H1 (cell line): ENCODE measurements around the gene DNAAF5. TPM values are rescaled to one million over a fixed set of nuclear protein-coding genes. Genes with fewer than 3 reads are reported as not detected.

Experiments used
- CTCF ChIA-PET: fragments of 300-600 bp; sonication (Branson Sonifier 250); formaldehyde crosslinking; loops from one replicate; lab custom pipeline; 2021; ENCODE audit not compliant: partially characterized antibody; lab: Charles Lee
- POLR2A ChIA-PET: fragments of 300-600 bp; sonication (Branson Sonifier 250); formaldehyde crosslinking; loops from one replicate; lab custom pipeline; 2021; ENCODE audit warnings: inconsistent platforms; ENCODE audit not compliant: partially characterized antibody; lab: Charles Lee
- DNase-seq, 2 experiments: peaks; one replicate each; pipeline versions ENCODE4 v3.0.0 to v3.0.0-alpha.2; 2010 to 2022; ENCODE audit warnings: low spot score in 2 of 2, low read depth in 1 of 2, mixed read lengths in 1 of 2
- FAIRE-seq: peaks from 2 replicates; lab custom pipeline; 2011; peaks lifted over from hg19 to GRCh38; lab: Jason Lieb, UNC
- H2AFZ ChIP-seq: 2 replicates; pipeline ENCODE4 v1.8.1; 2012; ENCODE audit warnings: low read length, inconsistent platforms
- H2AK5ac ChIP-seq: 2 replicates; pipeline ENCODE4 v1.6.1; 2013; ENCODE audit warnings: low read depth, low read length
- H2BK120ac ChIP-seq: replicated peaks from 2 replicates; pipeline ENCODE3; 2013; ENCODE audit warnings: low read depth, low read length, inconsistent platforms
- H2BK12ac ChIP-seq: 2 replicates; pipeline ENCODE4 v1.6.1; 2013; ENCODE audit warnings: low read depth, low read length
- H2BK15ac ChIP-seq: 2 replicates; pipeline ENCODE4 v1.6.1; 2013; ENCODE audit warnings: low read length
- H2BK20ac ChIP-seq: 2 replicates; pipeline ENCODE4 v1.6.1; 2013; ENCODE audit warnings: low read length
- H2BK5ac ChIP-seq: 2 replicates; pipeline ENCODE4 v1.6.1; 2013; ENCODE audit warnings: low read depth, low read length
- H3K14ac ChIP-seq: 2 replicates; pipeline ENCODE4 v1.6.1; 2013; ENCODE audit warnings: inconsistent platforms; ENCODE audit not compliant: insufficient read length
- H3K18ac ChIP-seq: 2 replicates; pipeline ENCODE4 v1.6.1; 2013; ENCODE audit warnings: low read length; ENCODE audit errors: extremely low read depth
- H3K23ac ChIP-seq: 2 replicates; pipeline ENCODE4 v1.6.1; 2013; ENCODE audit warnings: inconsistent platforms; ENCODE audit not compliant: insufficient read length
- H3K23me2 ChIP-seq: 2 replicates; pipeline ENCODE4 v1.6.1; 2013; ENCODE audit warnings: low read depth, low read length
- H3K27ac ChIP-seq: 2 replicates; pipeline ENCODE4 v1.6.1; 2011; ENCODE audit warnings: low read depth, low read length, inconsistent platforms
- H3K27me3 ChIP-seq, 4 experiments: replicated peaks in 1 of 4; 1 replicate in 1 of 4; 2 replicates in 3 of 4; pipeline versions ENCODE4 v1.6.1 to v1.8.1; 2011 to 2013; ENCODE audit warnings: low read length in 3 of 4, mild to moderate bottlenecking in 3 of 4, inconsistent platforms in 2 of 4, mixed read lengths in 2 of 4, moderate library complexity in 1 of 4; ENCODE audit not compliant: control insufficient read depth in 3 of 4, insufficient read depth in 3 of 4; ENCODE audit errors: extremely low read depth in 1 of 4
- H3K36me3 ChIP-seq, 4 experiments: 2 replicates each; pipeline versions ENCODE4 v1.6.1 to v1.8.1; 2011 to 2013; ENCODE audit warnings: mild to moderate bottlenecking in 4 of 4, low read length in 3 of 4, moderate library complexity in 2 of 4, control low read depth in 1 of 4, inconsistent platforms in 1 of 4; ENCODE audit not compliant: insufficient read depth in 4 of 4, control insufficient read depth in 2 of 4
- H3K4ac ChIP-seq: replicated peaks from 2 replicates; pipeline ENCODE3; 2013; ENCODE audit warnings: low read length, low read depth, mixed read lengths, inconsistent platforms; ENCODE audit not compliant: insufficient read length
- H3K4me1 ChIP-seq, 4 experiments: replicated peaks in 1 of 4; 1 replicate in 1 of 4; 2 replicates in 3 of 4; pipeline versions ENCODE4 v1.6.1 to v1.8.1; 2011 to 2013; ENCODE audit warnings: low read length in 3 of 4, inconsistent platforms in 2 of 4, mixed read lengths in 1 of 4; ENCODE audit not compliant: insufficient read depth in 4 of 4, control insufficient read depth in 3 of 4
- H3K4me2 ChIP-seq, 2 experiments: 2 replicates each; pipeline versions ENCODE4 v1.6.1 to v1.8.1; 2011 to 2013; ENCODE audit warnings: low read depth in 2 of 2, low read length in 2 of 2, control low read depth in 1 of 2, inconsistent platforms in 1 of 2, mild to moderate bottlenecking in 1 of 2; ENCODE audit not compliant: insufficient read depth in 1 of 2
- H3K4me3 ChIP-seq, 4 experiments: fragments of 200-600, 300-600 bp in 1 of 4; sonication (generic), shearing (Covaris generic), sonication (Bioruptor Twin) in 1 of 4; 2 replicates each; pipeline versions ENCODE4 v1.5.1 to v1.8.1; 2011 to 2016; ENCODE audit warnings: low read length in 4 of 4, low read depth in 3 of 4, control low read depth in 2 of 4, inconsistent platforms in 2 of 4, mild to moderate bottlenecking in 2 of 4, mixed read lengths in 1 of 4, moderate library complexity in 1 of 4; ENCODE audit not compliant: insufficient read depth in 2 of 4; ENCODE audit errors: extremely low read depth in 1 of 4
- H3K56ac ChIP-seq: replicated peaks from 2 replicates; pipeline ENCODE3; 2013; ENCODE audit warnings: low read depth, mild to moderate bottlenecking, mixed read lengths, low read length, inconsistent platforms; ENCODE audit not compliant: insufficient read length
- H3K79me1 ChIP-seq: 2 replicates; pipeline ENCODE4 v1.6.1; 2013; ENCODE audit warnings: low read depth, low read length, control low read depth
- H3K79me2 ChIP-seq, 2 experiments: 2 replicates each; pipeline versions ENCODE4 v1.6.1 to v1.8.1; 2012 to 2013; ENCODE audit warnings: low read length in 2 of 2, mild to moderate bottlenecking in 2 of 2, inconsistent platforms in 1 of 2; ENCODE audit not compliant: insufficient read depth in 2 of 2, control insufficient read depth in 1 of 2
- H3K9ac ChIP-seq, 4 experiments: replicated peaks in 1 of 4; 1 replicate in 1 of 4; 2 replicates in 3 of 4; pipeline versions ENCODE4 v1.6.1 to v1.8.1; 2011 to 2013; ENCODE audit warnings: low read depth in 3 of 4, low read length in 3 of 4, control low read depth in 2 of 4, mild to moderate bottlenecking in 2 of 4, moderate library complexity in 2 of 4, inconsistent platforms in 1 of 4; ENCODE audit errors: extremely low read depth in 1 of 4
- H3K9me3 ChIP-seq, 2 experiments: 2 replicates each; pipeline versions ENCODE4 v1.6.1 to v1.8.1; 2012 to 2013; ENCODE audit warnings: mild to moderate bottlenecking in 2 of 2, moderate library complexity in 2 of 2, control low read depth in 1 of 2, inconsistent platforms in 1 of 2, low read depth in 1 of 2, low read length in 1 of 2, mixed read lengths in 1 of 2; ENCODE audit not compliant: insufficient read depth in 2 of 2
- H4K20me1 ChIP-seq, 2 experiments: replicated peaks in 1 of 2; 2 replicates each; pipeline versions ENCODE3 to v1.8.1; 2011 to 2013; ENCODE audit warnings: inconsistent platforms in 2 of 2, low read length in 2 of 2, mild to moderate bottlenecking in 1 of 2; ENCODE audit not compliant: insufficient read depth in 2 of 2, control insufficient read depth in 1 of 2
- H4K5ac ChIP-seq: 2 replicates; pipeline ENCODE4 v1.6.1; 2013; ENCODE audit warnings: low read length, low read depth, mixed read lengths, inconsistent platforms; ENCODE audit not compliant: insufficient read length
- H4K8ac ChIP-seq: 2 replicates; pipeline ENCODE4 v1.8.0; 2013; ENCODE audit warnings: mild to moderate bottlenecking, moderate library complexity, low read length, inconsistent platforms; ENCODE audit not compliant: insufficient read depth; ENCODE audit errors: extremely low read depth
- H4K91ac ChIP-seq: replicated peaks from 2 replicates; pipeline ENCODE3; 2013; ENCODE audit warnings: low read length, mixed read lengths, inconsistent platforms; ENCODE audit not compliant: insufficient read length
- BCL11A ChIP-seq, 2 experiments: IDR thresholded peaks; one replicate each; pipeline ENCODE4 v1.6.1; 2011; ENCODE audit warnings: low read depth in 2 of 2, low read length in 2 of 2, mild to moderate bottlenecking in 2 of 2
- FOSL1 ChIP-seq: IDR thresholded peaks from 2 replicates; pipeline ENCODE4 v1.6.1; 2011; ENCODE audit warnings: mild to moderate bottlenecking, low read depth, low read length, moderate library complexity; ENCODE audit not compliant: insufficient read depth
- HDAC2 ChIP-seq, 2 experiments: fragments of 300-600 bp in 1 of 2; sonication (generic) in 1 of 2; IDR thresholded peaks; 2 replicates each; pipeline ENCODE4 v1.6.1; 2011 to 2012; ENCODE audit warnings: low read depth in 2 of 2, low read length in 2 of 2, mild to moderate bottlenecking in 2 of 2, moderate library complexity in 2 of 2, borderline replicate concordance in 1 of 2, inconsistent platforms in 1 of 2
- HDAC6 ChIP-seq: IDR thresholded peaks from one replicate; pipeline ENCODE4 v1.7.1; 2012; ENCODE audit warnings: low read depth, mild to moderate bottlenecking, inconsistent platforms, low read length, moderate library complexity
- JUND ChIP-seq: IDR thresholded peaks from 2 replicates; pipeline ENCODE4 v1.6.1; 2011; ENCODE audit warnings: mild to moderate bottlenecking, improper control_type of control experiment, low read length
- POU5F1 ChIP-seq: IDR thresholded peaks from 2 replicates; pipeline ENCODE4 v1.6.1; 2011; ENCODE audit warnings: low read depth, mild to moderate bottlenecking, low read length, moderate library complexity
- RAD21 ChIP-seq, 2 experiments: IDR thresholded peaks in 1 of 2; conservative IDR thresholded peaks in 1 of 2; 2 replicates each; pipeline ENCODE4 v1.6.1; 2011; ENCODE audit warnings: low read depth in 2 of 2, low read length in 2 of 2, improper control_type of control experiment in 1 of 2, inconsistent platforms in 1 of 2, mild to moderate bottlenecking in 1 of 2, moderate library complexity in 1 of 2
- RBBP5 ChIP-seq: IDR thresholded peaks from 2 replicates; pipeline ENCODE4 v1.7.1; 2012; ENCODE audit warnings: low read depth, mild to moderate bottlenecking, inconsistent platforms, low read length, moderate library complexity, borderline replicate concordance
- SIX5 ChIP-seq: IDR thresholded peaks from 2 replicates; pipeline ENCODE4 v1.6.1; 2011; ENCODE audit warnings: mild to moderate bottlenecking, low read depth, low read length
- ZNF274 ChIP-seq: IDR thresholded peaks from 2 replicates; pipeline ENCODE4 v1.7.0; 2012; ENCODE audit warnings: low read length, borderline replicate concordance; ENCODE audit errors: extremely low read depth
- WGBS, 2 experiments: shearing (Covaris generic) in 1 of 2; methylation state at CpG; one replicate each; pipeline versions ENCODE4 v1.1.6 to v1.1.7; 2013 to 2015; ENCODE audit warnings: low lambda C conversion rate in 2 of 2, mixed read lengths in 2 of 2, inconsistent platforms in 1 of 2, low coverage in 1 of 2, missing lambda C conversion rate in 1 of 2; ENCODE audit not compliant: insufficient replicate concordance in 2 of 2, insufficient coverage in 1 of 2, insufficient read length in 1 of 2; ENCODE audit errors: extremely low coverage in 1 of 2, missing lambda C conversion rate in 1 of 2; 5-methylcytosine and 5-hydroxymethylcytosine counted together
- polyA plus RNA-seq, 7 experiments: library from polyadenylated mRNA; depleted of rRNA in 3 of 7; stranded (reverse) in 5 of 7; unstranded in 2 of 7; fragments of >200 nt in 5 of 7; fragments of 200-250 nt in 2 of 7; gene quantifications; 1 replicate in 5 of 7; 2 replicates in 1 of 7; 4 replicates in 1 of 7; pipeline versions ENCODE4 v1.2.1 to v1.2.3, GENCODE V29; 2011 to 2013; ENCODE audit warnings: missing spikeins in 2 of 7, mixed read lengths in 2 of 7
- total RNA-seq: library from RNA; stranded (reverse); fragmentation: NEBNext Ultra II Directional; extraction: Animal tissue kit (Norgen Biotek cat#: 25700); gene quantifications from 2 replicates; pipeline ENCODE4 v1.2.1, GENCODE V29; 2021
- TF ChIP-seq, protein P1 (sequence below): IDR thresholded peaks from 2 replicates; pipeline ENCODE4 v1.6.1; 2011; ENCODE audit warnings: low read length, improper control_type of control experiment
- TF ChIP-seq, protein P2 (sequence below): IDR thresholded peaks from 2 replicates; pipeline ENCODE4 v1.6.1; 2011; ENCODE audit warnings: low read depth, mild to moderate bottlenecking, low read length; ENCODE audit not compliant: insufficient read depth

The DNAAF5 gene
- total and polyA plus RNA-seq, 2 of the 8 experiments (the other 6 are each of a cell fraction or from before 2014, with no cell fraction given) = 55.1 to 95.9 TPM

DNA sequence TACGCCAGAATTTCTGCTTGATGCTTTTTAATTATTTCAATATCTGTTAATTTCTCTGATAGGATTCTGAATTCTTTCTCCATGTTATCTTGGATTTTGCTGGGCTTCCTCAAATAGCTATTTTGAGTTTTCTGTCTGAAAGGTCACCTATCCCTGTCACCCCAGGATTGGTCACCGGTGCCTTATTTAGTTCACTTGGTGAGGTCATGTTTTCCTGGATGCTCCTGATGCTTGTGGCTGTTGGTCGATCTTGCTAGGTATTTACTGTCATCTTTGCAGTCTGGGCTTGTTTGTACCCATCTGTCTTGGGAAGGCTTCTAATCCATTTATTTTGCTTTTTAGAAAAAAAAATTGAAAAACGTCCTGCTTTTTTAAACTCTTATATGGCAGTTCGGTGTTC lies 11.7 kb downstream of the DNAAF5 start:
- no peaks in the 10 kb centered on the region for H3K4me1 ChIP-seq
- no peaks in the 10 kb centered on the region for H3K23me2 ChIP-seq
- H4K8ac ChIP-seq = no peak overlapping the region
- H3K36me3 ChIP-seq = peaks cover 3 to 14% (median 6%) of the 10 kb centered on the region in 4 experiments; a peak in 6 of 8 replicates
- H3K9ac ChIP-seq = no peak overlapping the region
- H3K9me3 ChIP-seq = peaks cover 9 to 16% of the 10 kb centered on the region in 2 experiments; a peak in 3 of 4 replicates
- peaks cover 13 to 61% of the 10 kb centered on the region in 2 experiments for H3K79me2 ChIP-seq
- POLR2A ChIA-PET = no interaction called here
- no peak overlapping the region for H2BK120ac ChIP-seq
- no peak overlapping the region for H2BK12ac ChIP-seq
- no peak overlapping the region for H3K4ac ChIP-seq
- no peak overlapping the region for H3K18ac ChIP-seq
- 85% methylated on average over 5 of the region's 5 CpGs; no CpG with 5 or more reads in 1 of the 2 experiments for WGBS, 2 experiments
- H2BK15ac ChIP-seq = no peak overlapping the region
- no peak overlapping the region for H2AFZ ChIP-seq
- H3K23ac ChIP-seq = no peak overlapping the region
- H3K14ac ChIP-seq = no peak overlapping the region
- H3K27ac ChIP-seq = no peak overlapping the region
- H3K4me3 ChIP-seq = no peak overlapping the region
- CTCF ChIA-PET = interaction anchor here (0.7 to 1.3 kb wide), 2 partner anchors 31 to 48 kb away, joined by 3 read pairs; no protein-coding TSS in a partner anchor
- H2BK5ac ChIP-seq = no peak overlapping the region
- no peak overlapping the region for H3K4me2 ChIP-seq
- H3K27me3 ChIP-seq = no peaks in the 10 kb centered on the region
- H2AK5ac ChIP-seq = no peak overlapping the region
- no peak overlapping the region for H4K91ac ChIP-seq
- H3K79me1 ChIP-seq = peaks cover 13% of the 10 kb centered on the region
- peaks cover 0 to 13% of the 10 kb centered on the region in 2 experiments for H4K20me1 ChIP-seq
- H2BK20ac ChIP-seq = no peak overlapping the region
- no peak for FAIRE-seq
- DNase-seq = no peak
- no peak overlapping the region for H4K5ac ChIP-seq
- no peak overlapping the region for H3K56ac ChIP-seq
- no peak for TF ChIP-seq BCL11A (IDR thresholded peaks at IDR 0.05; ENCODE audit: low read depth in 2 of 2, low read length in 2 of 2)
- no peak for TF ChIP-seq HDAC2 (IDR thresholded peaks at IDR 0.05; ENCODE audit: borderline replicate concordance in 1 of 2, low read depth in 2 of 2, low read length in 2 of 2)
- TF ChIP-seq, protein P1, sequence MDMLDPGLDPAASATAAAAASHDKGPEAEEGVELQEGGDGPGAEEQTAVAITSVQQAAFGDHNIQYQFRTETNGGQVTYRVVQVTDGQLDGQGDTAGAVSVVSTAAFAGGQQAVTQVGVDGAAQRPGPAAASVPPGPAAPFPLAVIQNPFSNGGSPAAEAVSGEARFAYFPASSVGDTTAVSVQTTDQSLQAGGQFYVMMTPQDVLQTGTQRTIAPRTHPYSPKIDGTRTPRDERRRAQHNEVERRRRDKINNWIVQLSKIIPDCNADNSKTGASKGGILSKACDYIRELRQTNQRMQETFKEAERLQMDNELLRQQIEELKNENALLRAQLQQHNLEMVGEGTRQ = no peak
- no peak for TF ChIP-seq FOSL1
- no peak for TF ChIP-seq HDAC6
- TF ChIP-seq RBBP5 = no peak
- TF ChIP-seq POU5F1 = no peak
- no peak for TF ChIP-seq SIX5
- TF ChIP-seq JUND = no peak
- TF ChIP-seq ZNF274 = no peak
- TF ChIP-seq, protein P2, sequence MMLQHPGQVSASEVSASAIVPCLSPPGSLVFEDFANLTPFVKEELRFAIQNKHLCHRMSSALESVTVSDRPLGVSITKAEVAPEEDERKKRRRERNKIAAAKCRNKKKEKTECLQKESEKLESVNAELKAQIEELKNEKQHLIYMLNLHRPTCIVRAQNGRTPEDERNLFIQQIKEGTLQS = no peak
- no peak for TF ChIP-seq RAD21 (IDR thresholded peaks at IDR 0.05 in 1 of 2, conservative IDR thresholded peaks at IDR 0.05 in 1 of 2; ENCODE audit: low read depth in 2 of 2, low read length in 2 of 2)
